IPS DF 6.9 (cell line): Measurements from ENCODE around the gene JADE2.
"Not testable (repeated sequence)": the region's sequence is repeated elsewhere in the genome, so short reads cannot be mapped to it uniquely, and the experiment has no call there.

Source experiments
- DNase-seq: peaks from one replicate; pipeline ENCODE4 v3.0.0-alpha.2; 2013; ENCODE audit warnings: low read depth, low spot score
- H3K27ac ChIP-seq: one replicate; pipeline ENCODE4 v1.5.1; 2013; ENCODE audit warnings: low read length, control low read depth
- H3K27me3 ChIP-seq: 2 replicates; pipeline ENCODE4 v1.6.1; 2013; ENCODE audit warnings: mild to moderate bottlenecking, low read length; ENCODE audit not compliant: control insufficient read depth, insufficient read depth
- H3K36me3 ChIP-seq: 2 replicates; pipeline ENCODE4 v1.6.1; 2013; ENCODE audit warnings: low read length; ENCODE audit not compliant: control insufficient read depth, insufficient read depth
- H3K4me1 ChIP-seq: 2 replicates; pipeline ENCODE4 v1.6.1; 2013; ENCODE audit warnings: low read length; ENCODE audit not compliant: control insufficient read depth, insufficient read depth
- H3K4me3 ChIP-seq: 2 replicates; pipeline ENCODE4 v1.5.1; 2013; ENCODE audit warnings: mild to moderate bottlenecking, low read length
- H3K9me3 ChIP-seq: 2 replicates; pipeline ENCODE4 v1.6.1; 2013; ENCODE audit warnings: low read length, inconsistent platforms; ENCODE audit not compliant: control insufficient read depth, insufficient read depth
- WGBS: extraction: QIAGEN DNeasy Blood & Tissue Kit; methylation state at CpG from one replicate; pipeline ENCODE4 v1.1.7; 2013; ENCODE audit warnings: mixed read lengths, missing lambda C conversion rate; ENCODE audit not compliant: insufficient read length, insufficient coverage; 5-methylcytosine and 5-hydroxymethylcytosine counted together

Gene JADE2

GRCh38 chr5:134552716-134553115 lies 27.2 kb downstream of the JADE2 start:
- H3K4me1 ChIP-seq, H3K27ac ChIP-seq, H3K4me3 ChIP-seq, H3K27me3 ChIP-seq, DNase-seq, H3K9me3 ChIP-seq: not testable (repeated sequence)
- WGBS, result no CpG with 5 or more reads among the region's 7 CpGs
- H3K36me3 ChIP-seq, result peaks cover 19% of the 10 kb centered on the region; the same call in 1 of the 2 replicates

- DNase-seq, result no peak
- peaks cover 2% of the 10 kb centered on the region for H3K4me1 ChIP-seq
- H3K27me3 ChIP-seq, result no peaks in the 10 kb centered on the region
- H3K27ac ChIP-seq, result no peak overlapping the region
- no peak overlapping the region for H3K4me3 ChIP-seq
- peaks cover 11% of the 10 kb centered on the region; the same call in 1 of the 2 replicates for H3K36me3 ChIP-seq
- H3K9me3 ChIP-seq, result no peaks in the 10 kb centered on the region
- no CpG with 5 or more reads among the region's 6 CpGs for WGBS
Observed at GRCh38 chr5:134553821-134554267, 28.4 kb downstream of the JADE2 start.

GRCh38 chr5:134554319-134555222 lies 29.1 kb downstream of the JADE2 start:
- Histone ChIP-seq H3K4me1 (peaks cover 2% of the 10 kb centered on the region), H3K27ac (no peak overlapping the region), H3K9me3 (no peaks in the 10 kb centered on the region), H3K4me3 (no peak overlapping the region), H3K27me3 (no peaks in the 10 kb centered on the region), H3K36me3 (peaks cover 11% of the 10 kb centered on the region; the same call in 1 of the 2 replicates)
- no CpG with 5 or more reads among the region's 15 CpGs for WGBS
- DNase-seq, result no peak

GRCh38 chr5:134555223-134555889 lies 29.9 kb downstream of the JADE2 start:
- peaks cover 14% of the 10 kb centered on the region; the same call in 1 of the 2 replicates for H3K36me3 ChIP-seq

GRCh38 chr5:134555890-134556311 lies 30.4 kb downstream of the JADE2 start:
- WGBS, result no CpG with 5 or more reads among the region's 11 CpGs
- Histone ChIP-seq H3K4me3 (no peak overlapping the region), H3K36me3 (peaks cover 19% of the 10 kb centered on the region), H3K27ac (no peak overlapping the region), H3K4me1 (peaks cover 2% of the 10 kb centered on the region), H3K27me3 (no peaks in the 10 kb centered on the region), H3K9me3 (no peaks in the 10 kb centered on the region)
- no peak for DNase-seq

More at GRCh38 chr5:134555223-134555889, 29.9 kb downstream of the JADE2 start:
- DNase-seq, result no peak
- Histone ChIP-seq H3K27ac (no peak overlapping the region), H3K4me1 (peaks cover 2% of the 10 kb centered on the region), H3K27me3 (no peaks in the 10 kb centered on the region), H3K9me3 (no peaks in the 10 kb centered on the region), H3K4me3 (no peak overlapping the region)
- no CpG with 5 or more reads among the region's 7 CpGs for WGBS

- H3K4me3 ChIP-seq, result not testable (repeated sequence)
Observed at GRCh38 chr5:134556588-134556987, 31.1 kb downstream of the JADE2 start.

GRCh38 chr5:134556994-134557393 lies 31.5 kb downstream of the JADE2 start:
- Histone ChIP-seq H3K9me3 (no peaks in the 10 kb centered on the region), H3K4me1 (peaks cover 2% of the 10 kb centered on the region), H3K36me3 (peaks cover 24% of the 10 kb centered on the region), H3K27me3 (no peaks in the 10 kb centered on the region), H3K27ac (no peak overlapping the region), H3K4me3 (no peak overlapping the region)
- no peak for DNase-seq

More at GRCh38 chr5:134556588-134556987, 31.1 kb downstream of the JADE2 start:
- WGBS, result 100% methylated on average over 3 of the region's 3 CpGs
- not testable (repeated sequence) for DNase-seq, H3K27me3 ChIP-seq, H3K9me3 ChIP-seq, H3K27ac ChIP-seq, H3K4me1 ChIP-seq
- H3K36me3 ChIP-seq, result peaks cover 23% of the 10 kb centered on the region

- DNase-seq, result no peak
- Histone ChIP-seq H3K27ac (no peak overlapping the region), H3K27me3 (no peaks in the 10 kb centered on the region), H3K4me3 (no peak overlapping the region), H3K9me3 (no peaks in the 10 kb centered on the region), H3K36me3 (peaks cover 33% of the 10 kb centered on the region), H3K4me1 (peaks cover 2% of the 10 kb centered on the region)
- WGBS, result no CpG with 5 or more reads among the region's 7 CpGs
Observed at GRCh38 chr5:134559672-134560071, 34.2 kb downstream of the JADE2 start.

GRCh38 chr5:134560698-134561097 lies 35.2 kb downstream of the JADE2 start:
- no CpG with 5 or more reads among the region's 15 CpGs for WGBS
- no peak overlapping the region for H3K4me3 ChIP-seq
- no peak overlapping the region for H3K27ac ChIP-seq
- H3K27me3 ChIP-seq, result no peaks in the 10 kb centered on the region
- no peak for DNase-seq
- H3K36me3 ChIP-seq, result peaks cover 37% of the 10 kb centered on the region
- H3K4me1 ChIP-seq, result peaks cover 2% of the 10 kb centered on the region
- no peaks in the 10 kb centered on the region for H3K9me3 ChIP-seq

GRCh38 chr5:134561871-134562296 lies 36.4 kb downstream of the JADE2 start:
- Histone ChIP-seq H3K4me1 (no peaks in the 10 kb centered on the region), H3K27ac (no peak overlapping the region), H3K4me3 (no peak overlapping the region), H3K36me3 (peaks cover 40% of the 10 kb centered on the region), H3K27me3 (no peaks in the 10 kb centered on the region), H3K9me3 (no peaks in the 10 kb centered on the region)
- no peak for DNase-seq
- WGBS, result no CpG with 5 or more reads among the region's 9 CpGs
